DMS114 treated with DMSO at 0.1 percent for 48 hours (cell line): ENCODE measurements around the gene FSTL4.

Source experiments
- DNase-seq: peaks from one replicate; lab custom pipeline; 2025; ENCODE audit not compliant: unreplicated experiment; lab: John Stamatoyannopoulos, UW

FSTL4 gene

GRCh38 chr5:133520991-133521706, 91.2 kb downstream of the FSTL4 start:
- DNase-seq: no peak

- DNase-seq: no peak
Measured at GRCh38 chr5:133520062-133520461, 92.3 kb downstream of the FSTL4 start.

- DNase-seq: no peak
Measured at GRCh38 chr5:133519191-133519590, 93.2 kb downstream of the FSTL4 start.

GRCh38 chr5:133514456-133514855, 97.9 kb downstream of the FSTL4 start:
- DNase-seq: no peak

GRCh38 chr5:133512896-133513295, 99.4 kb downstream of the FSTL4 start:
- DNase-seq: no peak

- DNase-seq: no peak
Measured at GRCh38 chr5:133511653-133512235, 100.6 kb downstream of the FSTL4 start.

- DNase-seq: no peak
Measured at GRCh38 chr5:133510634-133511262, 101.6 kb downstream of the FSTL4 start.

GRCh38 chr5:133509742-133510079, 102.6 kb downstream of the FSTL4 start:
- no peak for DNase-seq

GRCh38 chr5:133508845-133509741, 103.2 kb downstream of the FSTL4 start:
- no peak for DNase-seq

- no peak for DNase-seq
Measured at GRCh38 chr5:133508331-133508730, 104.0 kb downstream of the FSTL4 start.

GRCh38 chr5:133506181-133506580, 106.2 kb downstream of the FSTL4 start:
- DNase-seq: no peak

GRCh38 chr5:133503511-133503910, 108.8 kb downstream of the FSTL4 start:
- no peak for DNase-seq

- no peak for DNase-seq
Measured at GRCh38 chr5:133499895-133500294, 112.4 kb downstream of the FSTL4 start.

- DNase-seq: no peak
Measured at GRCh38 chr5:133497608-133498348, 114.6 kb downstream of the FSTL4 start.

- no peak for DNase-seq
Measured at GRCh38 chr5:133496631-133497030, 115.7 kb downstream of the FSTL4 start.

- DNase-seq: no peak
Measured at GRCh38 chr5:133494923-133495246, 117.5 kb downstream of the FSTL4 start.

GRCh38 chr5:133494232-133494922, 118.0 kb downstream of the FSTL4 start:
- DNase-seq: no peak

- DNase-seq: no peak
Measured at GRCh38 chr5:133489632-133490031, 122.7 kb downstream of the FSTL4 start.

- no peak for DNase-seq
Measured at GRCh38 chr5:133487093-133487492, 125.2 kb downstream of the FSTL4 start.

GRCh38 chr5:133485468-133485867, 126.9 kb downstream of the FSTL4 start:
- DNase-seq: no peak
